ENCODE data around the gene CHPF2.

Gene CHPF2

GRCh38 chr7:151281686-151282085, 49.4 kb downstream of the CHPF2 start:
- no peak overlapping the region for H3K4me3 Mint-ChIP-seq
- H3K9me3 Mint-ChIP-seq, result no peaks in the 10 kb centered on the region
- peaks cover 25% of the 10 kb centered on the region for H3K27me3 Mint-ChIP-seq (ENCODE audit: low read depth)
- H3K36me3 Mint-ChIP-seq (ENCODE audit: low read depth), result no peaks in the 10 kb centered on the region
- no peak overlapping the region for H3K27ac Mint-ChIP-seq
- peaks cover 1% of the 10 kb centered on the region for H3K4me1 Mint-ChIP-seq (ENCODE audit: low read depth)

- Mint-ChIP-seq H3K9me3 (no peaks in the 10 kb centered on the region), H3K27me3 (ENCODE audit: low read depth) (peaks cover 25% of the 10 kb centered on the region), H3K36me3 (ENCODE audit: low read depth) (no peaks in the 10 kb centered on the region), H3K4me3 (no peak overlapping the region), H3K27ac (no peak overlapping the region), H3K4me1 (ENCODE audit: low read depth) (peaks cover 1% of the 10 kb centered on the region)
Observed at GRCh38 chr7:151282111-151282510, 49.8 kb downstream of the CHPF2 start.

GRCh38 chr7:151283302-151283701, 51.0 kb downstream of the CHPF2 start:
- H3K27me3 Mint-ChIP-seq (ENCODE audit: low read depth), result peaks cover 25% of the 10 kb centered on the region
- H3K4me3 Mint-ChIP-seq, result no peak overlapping the region
- H3K36me3 Mint-ChIP-seq (ENCODE audit: low read depth), result no peaks in the 10 kb centered on the region
- no peaks in the 10 kb centered on the region for H3K9me3 Mint-ChIP-seq
- no peaks in the 10 kb centered on the region for H3K4me1 Mint-ChIP-seq (ENCODE audit: low read depth)
- no peak overlapping the region for H3K27ac Mint-ChIP-seq

GRCh38 chr7:151286148-151286547, 53.9 kb downstream of the CHPF2 start:
- H3K27me3 Mint-ChIP-seq (ENCODE audit: low read depth), result peaks cover 20% of the 10 kb centered on the region
- H3K4me1 Mint-ChIP-seq (ENCODE audit: low read depth), result no peaks in the 10 kb centered on the region
- no peak overlapping the region for H3K4me3 Mint-ChIP-seq
- no peaks in the 10 kb centered on the region for H3K36me3 Mint-ChIP-seq (ENCODE audit: low read depth)
- H3K27ac Mint-ChIP-seq, result no peak overlapping the region
- H3K9me3 Mint-ChIP-seq, result no peaks in the 10 kb centered on the region

Data from T-helper 1 cell treated with Interleukin-12 subunit alpha and Interleukin-12 subunit beta and Interleukin-4 antibody, amounts not matched to agents 30 μg/mL and 1 μg/mL, for 36 hours (primary cell).